Neuronal stem cell (in vitro differentiated cells): ENCODE results near the gene DYNLT4.

Source experiments
- DNase-seq: peaks from one replicate; pipeline ENCODE4 v3.0.0-alpha.2; 2013; ENCODE audit warnings: low spot score
- H2AFZ ChIP-seq: one replicate; pipeline ENCODE4 v1.6.1; 2013; ENCODE audit warnings: mild to moderate bottlenecking, low read length, inconsistent platforms
- H2AK5ac ChIP-seq: 2 replicates; pipeline ENCODE4 v1.6.1; 2013; ENCODE audit warnings: low read depth, mild to moderate bottlenecking, inconsistent platforms, low read length, moderate library complexity, mixed read lengths
- H2BK120ac ChIP-seq: 2 replicates; pipeline ENCODE4 v1.6.1; 2013; ENCODE audit warnings: low read depth, mild to moderate bottlenecking, inconsistent platforms, low read length, moderate library complexity, mixed read lengths
- H2BK12ac ChIP-seq: one replicate; pipeline ENCODE4 v1.6.1; 2013; ENCODE audit warnings: low read length, inconsistent platforms
- H2BK15ac ChIP-seq: 2 replicates; pipeline ENCODE4 v1.6.1; 2013; ENCODE audit warnings: mild to moderate bottlenecking, low read length, inconsistent platforms, mixed read lengths
- H2BK5ac ChIP-seq: one replicate; pipeline ENCODE4 v1.6.1; 2013; ENCODE audit warnings: inconsistent platforms, mild to moderate bottlenecking, low read length, moderate library complexity
- H3K14ac ChIP-seq: one replicate; pipeline ENCODE4 v1.6.1; 2013; ENCODE audit warnings: low read length, inconsistent platforms
- H3K18ac ChIP-seq: 2 replicates; pipeline ENCODE4 v1.6.1; 2013; ENCODE audit warnings: low read length, inconsistent platforms
- H3K23ac ChIP-seq: 2 replicates; pipeline ENCODE4 v1.6.1; 2013; ENCODE audit warnings: low read depth, mild to moderate bottlenecking, mixed read lengths, low read length, inconsistent platforms; ENCODE audit not compliant: poor library complexity
- H3K27ac ChIP-seq: replicated peaks from 3 replicates; pipeline ENCODE4 v1.5.1; 2013; ENCODE audit warnings: low read length, inconsistent platforms
- H3K27me3 ChIP-seq, 3 experiments: 2 replicates each; pipeline ENCODE4 v1.6.1; 2013; ENCODE audit warnings: low read length in 3 of 3, mild to moderate bottlenecking in 2 of 3, inconsistent platforms in 1 of 3, low read depth in 1 of 3, mixed read lengths in 1 of 3, moderate library complexity in 1 of 3; ENCODE audit not compliant: control insufficient read depth in 3 of 3, insufficient read depth in 3 of 3
- H3K36me3 ChIP-seq, 2 donors: replicated peaks in 1 of 2; 2 replicates each; pipeline ENCODE4 v1.6.1; 2013; ENCODE audit warnings: low read length in 2 of 2; ENCODE audit not compliant: control insufficient read depth in 2 of 2, insufficient read depth in 2 of 2
- H3K4ac ChIP-seq: 2 replicates; pipeline ENCODE4 v1.6.1; 2013; ENCODE audit warnings: inconsistent platforms, mild to moderate bottlenecking, low read length, moderate library complexity
- H3K4me1 ChIP-seq, 2 donors: 1 replicate in 1 of 2; 2 replicates in 1 of 2; pipeline ENCODE4 v1.6.1; 2013; ENCODE audit warnings: low read length in 2 of 2, low read depth in 1 of 2; ENCODE audit not compliant: control insufficient read depth in 2 of 2, insufficient read depth in 1 of 2
- H3K4me2 ChIP-seq: one replicate; pipeline ENCODE4 v1.6.1; 2013; ENCODE audit warnings: mild to moderate bottlenecking, low read length, inconsistent platforms; ENCODE audit not compliant: insufficient read depth, poor library complexity, severe bottlenecking
- H3K4me3 ChIP-seq, 2 donors: 2 replicates each; pipeline ENCODE4 v1.5.1; 2013; ENCODE audit warnings: low read length in 2 of 2, mild to moderate bottlenecking in 2 of 2, inconsistent platforms in 1 of 2, moderate library complexity in 1 of 2
- H3K79me1 ChIP-seq: one replicate; pipeline ENCODE4 v1.6.1; 2013; ENCODE audit warnings: low read depth, mild to moderate bottlenecking, inconsistent platforms, low read length, moderate library complexity
- H3K9ac ChIP-seq: one replicate; pipeline ENCODE4 v1.6.1; 2013; ENCODE audit warnings: mild to moderate bottlenecking, low read depth, low read length, inconsistent platforms; ENCODE audit not compliant: poor library complexity
- H3K9me3 ChIP-seq, 2 donors: replicated peaks in 1 of 2; 2 replicates each; pipeline versions ENCODE3 to v1.6.1; 2013; ENCODE audit warnings: low read length in 2 of 2, mild to moderate bottlenecking in 2 of 2, inconsistent platforms in 1 of 2, low read depth in 1 of 2, mixed read lengths in 1 of 2, moderate library complexity in 1 of 2; ENCODE audit not compliant: control insufficient read depth in 2 of 2, insufficient read depth in 1 of 2
- H4K8ac ChIP-seq: one replicate; pipeline ENCODE4 v1.6.1; 2013; ENCODE audit warnings: low read depth, mild to moderate bottlenecking, inconsistent platforms, low read length, moderate library complexity
- H4K91ac ChIP-seq: one replicate; pipeline ENCODE4 v1.6.1; 2013; ENCODE audit warnings: low read length, low read depth, mild to moderate bottlenecking, inconsistent platforms; ENCODE audit not compliant: poor library complexity
- WGBS, 2 donors: extraction: QIAGEN DNeasy Blood & Tissue Kit; methylation state at CpG; one replicate each; pipeline ENCODE4 v1.1.7; 2013; ENCODE audit warnings: missing lambda C conversion rate in 2 of 2, mixed read lengths in 1 of 2; ENCODE audit not compliant: insufficient read length in 2 of 2, insufficient replicate concordance in 1 of 2; ENCODE audit errors: extremely low coverage in 2 of 2; 5-methylcytosine and 5-hydroxymethylcytosine counted together

DYNLT4 gene

DNA sequence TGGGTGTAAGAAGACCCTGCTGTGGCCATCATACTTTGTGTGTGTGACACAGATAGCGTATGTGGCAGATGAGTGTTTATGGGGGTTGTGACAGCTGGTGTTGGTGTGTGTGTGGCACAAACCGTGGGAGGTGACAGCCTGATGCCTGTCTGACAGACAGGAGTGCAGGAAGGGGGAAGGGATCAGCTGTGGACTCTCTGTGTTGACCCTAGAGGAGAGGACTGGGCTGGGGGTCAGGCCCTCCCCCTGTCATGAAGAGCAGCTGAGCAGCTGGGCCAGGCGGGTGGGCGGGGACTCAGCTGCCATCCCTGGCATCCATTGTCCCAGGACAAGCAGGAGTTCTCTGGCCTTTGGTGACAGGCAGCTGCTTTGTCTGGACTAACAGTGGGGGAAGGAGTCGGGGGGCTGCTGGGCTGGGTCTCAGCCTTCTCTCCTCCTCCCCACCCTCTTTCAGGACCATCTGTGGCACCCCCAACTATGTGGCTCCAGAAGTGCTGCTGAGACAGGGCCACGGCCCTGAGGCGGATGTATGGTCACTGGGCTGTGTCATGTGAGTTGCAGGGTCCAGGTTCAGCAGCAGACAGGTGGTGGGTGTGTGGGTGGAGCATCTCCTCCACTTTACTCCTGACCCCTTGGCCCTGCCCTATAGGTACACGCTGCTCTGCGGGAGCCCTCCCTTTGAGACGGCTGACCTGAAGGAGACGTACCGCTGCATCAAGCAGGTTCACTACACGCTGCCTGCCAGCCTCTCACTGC lies 4.7 kb downstream of the DYNLT4 start:
- no peaks in the 10 kb centered on the region for H3K9me3 ChIP-seq

DNA sequence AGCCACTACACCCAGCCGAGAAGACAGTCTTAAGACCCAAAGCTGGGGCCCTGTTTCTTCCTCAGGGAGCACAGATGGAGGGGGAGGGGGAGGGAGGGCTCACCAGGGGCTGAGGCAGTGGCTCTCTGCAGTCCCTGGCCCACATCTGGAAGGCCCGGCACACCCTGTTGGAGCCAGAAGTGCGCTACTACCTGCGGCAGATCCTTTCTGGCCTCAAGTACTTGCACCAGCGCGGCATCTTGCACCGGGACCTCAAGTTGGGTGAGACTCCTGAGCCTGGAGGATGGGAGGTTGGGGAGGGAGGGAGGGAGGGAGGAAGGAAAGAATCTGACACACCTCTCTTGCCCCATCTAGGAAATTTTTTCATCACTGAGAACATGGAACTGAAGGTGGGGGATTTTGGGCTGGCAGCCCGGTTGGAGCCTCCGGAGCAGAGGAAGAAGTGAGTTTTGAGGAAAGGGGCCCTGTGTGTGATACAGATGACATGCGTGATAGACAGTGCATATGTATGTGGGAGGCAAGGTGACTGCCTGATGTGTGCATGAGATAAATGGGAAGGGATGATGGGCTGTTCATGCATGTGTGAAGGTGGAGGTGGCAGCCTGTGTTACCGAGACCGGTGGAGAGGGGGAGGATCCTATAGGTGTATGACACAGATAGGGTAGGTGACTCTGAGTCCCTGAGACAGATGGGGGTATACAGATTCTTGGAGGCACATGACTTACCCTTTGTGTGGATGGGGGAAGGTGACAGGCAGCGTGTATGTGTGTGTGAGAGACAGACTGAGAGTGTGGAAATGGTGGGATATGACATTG lies 5.5 kb downstream of the DYNLT4 start:
- no peak overlapping the region for H2BK12ac ChIP-seq
- no peak overlapping the region for H2AFZ ChIP-seq
- H3K18ac ChIP-seq = peak overlapping the region; percentile 87
- no peak overlapping the region for H3K23ac ChIP-seq
- no peaks in the 10 kb centered on the region for H3K9me3 ChIP-seq
- peak overlapping the region; percentile 40 for H2BK5ac ChIP-seq
- H3K14ac ChIP-seq = peak overlapping the region; percentile 49
- peak overlapping the region; percentile 52 for H3K4me2 ChIP-seq
- no peak overlapping the region for H2BK120ac ChIP-seq
- H3K27me3 ChIP-seq = no peaks in the 10 kb centered on the region
- peak overlapping the region; percentile 61 for H2AK5ac ChIP-seq
- DNase-seq = no peak
- no peak overlapping the region for H4K8ac ChIP-seq
- peak overlapping the region; percentile 77 for H2BK15ac ChIP-seq
- peak overlapping the region; percentile 73 for H3K9ac ChIP-seq
- H3K4me1 ChIP-seq = peaks cover 25 to 26% of the 10 kb centered on the region in 2 donors
- H3K27ac ChIP-seq = peak overlapping the region; percentile 37
- H4K91ac ChIP-seq = no peak overlapping the region
- H3K79me1 ChIP-seq = peaks cover 6% of the 10 kb centered on the region
- no CpG with 5 or more reads among the region's 13 CpGs for WGBS, 2 donors
- H3K36me3 ChIP-seq = peaks cover 22 to 40% of the 10 kb centered on the region in 2 donors
- peak overlapping the region; percentile 21 to 30 for H3K4me3 ChIP-seq
- H3K4ac ChIP-seq = no peak overlapping the region

More for the DNA sequence above, 4.7 kb downstream of the DYNLT4 start:
- H3K18ac ChIP-seq = peak overlapping the region; percentile 95
- peaks cover 30 to 32% of the 10 kb centered on the region in 2 donors for H3K4me1 ChIP-seq
- peak overlapping the region; percentile 81 for H3K27ac ChIP-seq
- peak overlapping the region; percentile 76 for H2BK12ac ChIP-seq
- H3K4me2 ChIP-seq = peak overlapping the region; percentile 47
- H3K9ac ChIP-seq = peak overlapping the region; percentile 73
- no peak overlapping the region for H4K8ac ChIP-seq
- peaks cover 6% of the 10 kb centered on the region for H3K79me1 ChIP-seq
- H3K36me3 ChIP-seq = peaks cover 22 to 41% of the 10 kb centered on the region in 2 donors
- H2BK5ac ChIP-seq = peak overlapping the region; percentile 88
- no peak overlapping the region for H4K91ac ChIP-seq
- H3K4me3 ChIP-seq = peak overlapping the region in 1 of 2 donors; percentile 30
- peak overlapping the region; percentile 8 for H3K4ac ChIP-seq
- H2BK120ac ChIP-seq = peak overlapping the region; percentile 83
- peak overlapping the region; percentile 100 for H2AK5ac ChIP-seq
- no peak overlapping the region for H2AFZ ChIP-seq
- peak overlapping the region; percentile 32 for H3K14ac ChIP-seq
- no peaks in the 10 kb centered on the region for H3K27me3 ChIP-seq
- no CpG with 5 or more reads among the region's 13 CpGs for WGBS, 2 donors
- H3K23ac ChIP-seq = peak overlapping the region; percentile 46
- DNase-seq = peak; percentile 84
- H2BK15ac ChIP-seq = peak overlapping the region; percentile 92

DNA sequence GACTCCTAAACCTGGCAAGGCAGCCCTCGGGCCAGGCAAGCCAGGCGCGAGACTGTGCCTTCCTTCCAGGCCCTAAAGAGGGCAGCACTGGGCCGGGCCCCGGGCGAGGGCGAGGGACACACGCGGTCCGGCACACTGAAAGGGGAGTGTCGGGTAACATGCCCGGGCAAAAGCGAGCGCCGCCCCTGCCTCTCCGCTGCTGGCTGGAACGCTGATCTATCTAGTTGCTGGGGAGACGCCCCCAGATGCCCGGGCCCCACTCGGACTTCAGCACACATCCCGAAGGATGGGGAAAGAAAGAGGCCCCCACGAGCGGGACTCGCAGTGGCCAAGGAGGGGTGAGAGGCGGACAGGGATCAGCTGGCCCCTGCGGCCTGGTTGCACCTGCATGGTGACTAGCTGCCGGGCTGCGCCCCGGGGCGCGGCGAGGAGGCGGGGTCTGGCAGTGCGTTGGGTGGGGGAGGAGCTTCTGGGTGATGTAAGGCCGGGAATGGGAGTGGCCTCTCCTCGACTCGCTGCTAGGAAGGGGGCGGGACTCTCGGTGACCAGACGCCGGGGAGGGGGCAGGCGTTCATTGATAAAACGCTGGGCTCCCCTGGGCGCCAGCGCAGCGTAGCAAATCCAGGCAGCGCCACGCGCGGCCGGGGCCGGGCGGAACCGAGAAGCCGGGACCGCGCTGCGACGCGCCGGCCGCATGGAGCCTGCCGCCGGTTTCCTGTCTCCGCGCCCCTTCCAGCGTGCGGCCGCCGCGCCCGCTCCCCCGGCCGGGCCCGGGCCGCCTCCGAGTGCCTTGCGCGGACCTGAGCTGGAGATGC lies 7.2 kb downstream of the DYNLT4 start, which contains the start of gene PLK3:
Gene PLK3 (plus strand): TSS at position 608 of the 815 bp plus-strand sequence. CDS start 87 bp downstream, at position 695.
- no peak within 1 kb of the TSS for H3K4ac ChIP-seq
- H3K27ac ChIP-seq = peak within 1 kb of the TSS; percentile 91
- no peak within 1 kb of the TSS for H4K8ac ChIP-seq
- H3K9me3 ChIP-seq = no peaks in the 10 kb centered on the region
- H3K9ac ChIP-seq = peak within 1 kb of the TSS; percentile 91
- H2AFZ ChIP-seq = peak within 1 kb of the TSS; percentile 87
- H3K14ac ChIP-seq = peak within 1 kb of the TSS; percentile 90
- peak within 1 kb of the TSS; percentile 89 for H2AK5ac ChIP-seq
- H3K36me3 ChIP-seq = peaks cover 15 to 23% of the 10 kb centered on the region in 2 donors
- H3K27me3 ChIP-seq = no peaks in the 10 kb centered on the region
- H3K18ac ChIP-seq = peak within 1 kb of the TSS; percentile 96
- H2BK5ac ChIP-seq = peak within 1 kb of the TSS; percentile 90
- H3K23ac ChIP-seq = peak within 1 kb of the TSS; percentile 70
- H3K4me2 ChIP-seq = peak within 1 kb of the TSS; percentile 99
- H2BK15ac ChIP-seq = peak within 1 kb of the TSS; percentile 84
- H3K79me1 ChIP-seq = peaks cover 6% of the 10 kb centered on the region
- H3K4me3 ChIP-seq = peak within 1 kb of the TSS; percentile 66 to 87
- H3K4me1 ChIP-seq = peaks cover 22 to 23% of the 10 kb centered on the region in 2 donors
- H2BK12ac ChIP-seq = peak within 1 kb of the TSS; percentile 33
- no CpG with 5 or more reads among the region's 79 CpGs for WGBS, 2 donors
- H4K91ac ChIP-seq = no peak within 1 kb of the TSS
- peak; percentile 96 for DNase-seq
- no peak within 1 kb of the TSS for H2BK120ac ChIP-seq
